ENCODE results near the gene HNRNPCL2. TPM values are rescaled to one million over a fixed set of nuclear protein-coding genes. Genes with fewer than 3 reads are reported as not detected.
"Not testable (repeated sequence)": the region's sequence is repeated elsewhere in the genome, so short reads cannot be mapped to it uniquely, and the experiment has no call there.

Gene HNRNPCL2
- total RNA-seq, result not detected
- long read RNA-seq, result 0 reads

DNA sequence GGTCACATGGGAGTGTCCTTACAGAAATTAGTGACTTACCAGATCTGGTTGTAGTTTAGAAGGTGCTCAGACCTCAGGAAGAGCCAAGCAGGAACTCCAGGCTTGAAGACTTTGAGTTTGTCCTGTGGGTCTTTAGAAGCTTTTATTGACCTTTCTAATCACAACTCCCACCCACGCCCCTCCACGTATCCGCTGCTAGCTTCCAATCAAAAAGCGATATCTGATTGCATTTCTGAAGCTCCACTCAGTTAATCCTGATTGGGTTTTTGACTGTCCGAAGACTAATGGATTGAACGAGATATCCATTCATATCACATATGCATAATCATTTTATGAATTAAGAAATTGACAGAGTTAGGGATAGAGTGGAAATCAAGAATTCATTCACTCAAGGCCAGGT is at the start of gene HNRNPCL2:
HNRNPCL2 (minus strand) TSS at position 101 of the 400 bp plus-strand sequence. CDS start 454 bp downstream, outside the sequence.
- ATAC-seq, result not testable (repeated sequence)

DNA sequence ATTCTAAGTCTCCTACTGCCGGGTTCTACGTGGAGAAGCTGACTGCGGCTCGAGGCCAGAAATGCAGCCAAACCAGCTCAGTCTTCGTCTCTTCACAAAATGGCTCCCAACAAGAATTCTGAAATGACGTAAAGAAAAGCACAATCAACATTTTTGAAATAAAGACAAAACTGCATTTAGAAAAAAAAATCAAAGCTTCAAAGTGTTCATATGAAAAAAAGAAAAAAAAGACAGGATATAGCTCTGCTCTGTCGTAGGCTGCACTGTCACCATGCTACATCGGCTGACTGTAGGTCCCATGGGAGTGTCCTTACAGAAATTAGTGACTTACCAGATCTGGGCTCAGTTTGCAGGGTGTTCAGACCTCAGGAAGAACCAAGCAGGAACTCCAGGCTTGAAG is 48.9 kb upstream of the HNRNPCL2 start, which contains the start of gene HNRNPCL4:
HNRNPCL4 (minus strand) TSS at position 101 of the 400 bp plus-strand sequence. CDS start 164 bp downstream, outside the sequence.
- DNase-seq; H3K27me3 ChIP-seq; H3K4me3 ChIP-seq; intact Hi-C loops (cut with DNase I); H3K36me3 ChIP-seq; ATAC-seq; H3K27ac ChIP-seq; H3K9me3 ChIP-seq; H3K4me1 ChIP-seq: not testable (repeated sequence)
- no CpG with 5 or more reads among the region's 8 CpGs for WGBS (ENCODE audit: insufficient coverage, low coverage, low lambda C conversion rate, missing lambda C conversion rate)

More for the DNA sequence above, at the start of gene HNRNPCL2:
- H3K4me1 ChIP-seq; H3K4me3 ChIP-seq; intact Hi-C loops (cut with DNase I); H3K9me3 ChIP-seq; H3K27ac ChIP-seq; H3K36me3 ChIP-seq; H3K27me3 ChIP-seq; DNase-seq: not testable (repeated sequence)
- WGBS (ENCODE audit: insufficient coverage, low coverage, low lambda C conversion rate, missing lambda C conversion rate), result 84% methylated on average over 6 of the region's 6 CpGs

DNA sequence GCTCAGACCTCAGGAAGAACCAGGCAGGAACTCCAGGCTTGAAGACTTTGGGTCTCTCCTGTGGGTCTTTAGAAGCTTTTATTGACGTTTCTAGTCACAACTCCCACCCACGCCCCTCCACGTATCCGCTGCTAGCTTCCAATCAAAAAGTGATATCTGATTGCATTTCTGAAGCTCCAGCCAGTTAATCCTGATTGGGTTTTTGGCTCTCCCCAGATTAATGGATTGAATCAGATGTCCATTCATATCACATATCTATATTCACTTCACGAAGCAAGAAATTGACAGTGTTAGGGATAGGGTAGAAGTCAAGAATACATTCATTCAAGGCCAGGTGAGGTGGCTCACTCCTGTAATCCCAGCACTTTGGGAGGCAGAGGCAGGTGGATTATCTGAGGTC is 39.3 kb upstream of the HNRNPCL2 start, which contains the start of gene PRAMEF26:
PRAMEF26 (minus strand) TSS at position 101 of the 400 bp plus-strand sequence. CDS start 2,914 bp downstream, outside the sequence.
- WGBS (ENCODE audit: insufficient coverage, low coverage, low lambda C conversion rate, missing lambda C conversion rate), result no CpG with 5 or more reads among the region's 5 CpGs
- DNase-seq; H3K9me3 ChIP-seq; H3K4me3 ChIP-seq; ATAC-seq; H3K27ac ChIP-seq; H3K36me3 ChIP-seq; H3K27me3 ChIP-seq; H3K4me1 ChIP-seq; intact Hi-C loops (cut with DNase I): not testable (repeated sequence)

DNA sequence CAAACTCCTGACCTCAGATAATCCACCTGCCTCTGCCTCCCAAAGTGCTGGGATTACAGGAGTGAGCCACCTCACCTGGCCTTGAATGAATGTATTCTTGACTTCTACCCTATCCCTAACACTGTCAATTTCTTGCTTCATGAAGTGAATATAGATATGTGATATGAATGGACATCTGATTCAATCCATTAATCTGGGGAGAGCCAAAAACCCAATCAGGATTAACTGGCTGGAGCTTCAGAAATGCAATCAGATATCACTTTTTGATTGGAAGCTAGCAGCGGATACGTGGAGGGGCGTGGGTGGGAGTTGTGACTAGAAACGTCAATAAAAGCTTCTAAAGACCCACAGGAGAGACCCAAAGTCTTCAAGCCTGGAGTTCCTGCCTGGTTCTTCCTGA is 46.2 kb downstream of the HNRNPCL2 start, which contains the start of gene PRAMEF25:
PRAMEF25 (plus strand) TSS at position 301 of the 400 bp plus-strand sequence. CDS start 2,920 bp downstream, outside the sequence.
- DNase-seq; intact Hi-C loops (cut with DNase I); H3K27me3 ChIP-seq; H3K36me3 ChIP-seq; H3K4me3 ChIP-seq; H3K27ac ChIP-seq; H3K4me1 ChIP-seq; ATAC-seq; H3K9me3 ChIP-seq: not testable (repeated sequence)
- no CpG with 5 or more reads among the region's 4 CpGs for WGBS (ENCODE audit: insufficient coverage, low coverage, low lambda C conversion rate, missing lambda C conversion rate)

Other genes with a start within 250 kb of the HNRNPCL2 start
- not detected for gene PRAMEF4, start 230.7 kb downstream of the HNRNPCL2 start, total RNA-seq
- 10 to 100 TPM in 1 of 6 experiments, 1 to 10 TPM in 2, under 1 TPM in 1, not detected in 2; 0.26 to 10.9 (median 4.1) TPM for gene PRAMEF10, start 218.6 kb downstream of the HNRNPCL2 start, total RNA-seq
- gene PRAMEF7, start 200.2 kb downstream of the HNRNPCL2 start, total RNA-seq, result under 1 TPM in 1 of 6 experiments, not detected in 5; 0.16 TPM
- gene PRAMEF6, start 169.3 kb downstream of the HNRNPCL2 start, total RNA-seq, result not detected
- not detected for gene PRAMEF27, start 60.3 kb downstream of the HNRNPCL2 start, total RNA-seq
- not detected for gene HNRNPCL3, start 56.1 kb downstream of the HNRNPCL2 start, total RNA-seq
- not detected for gene PRAMEF25, start 46.1 kb downstream of the HNRNPCL2 start, total RNA-seq
- not detected for gene PRAMEF26, start 39.2 kb upstream of the HNRNPCL2 start, total RNA-seq
- not detected for gene HNRNPCL4, start 48.8 kb upstream of the HNRNPCL2 start, total RNA-seq
- gene PRAMEF9, start 55.0 kb upstream of the HNRNPCL2 start, total RNA-seq, result not detected
- gene PRAMEF13, start 84.6 kb upstream of the HNRNPCL2 start, total RNA-seq, result not detected
- gene PRAMEF18, start 109.3 kb upstream of the HNRNPCL2 start, total RNA-seq, result not detected
- gene PRAMEF5, start 137.3 kb upstream of the HNRNPCL2 start, total RNA-seq, result not detected
- under 1 TPM in 1 of 6 experiments, not detected in 5; 0.49 TPM for gene PRAMEF8, start 168.3 kb upstream of the HNRNPCL2 start, total RNA-seq
- 1 to 10 TPM in 2 of 6 experiments, under 1 TPM in 2, not detected in 2; 0.13 to 6.0 (median 1.8) TPM for gene PRAMEF33, start 186.7 kb upstream of the HNRNPCL2 start, total RNA-seq
- gene PRAMEF15, start 198.7 kb upstream of the HNRNPCL2 start, total RNA-seq, result not detected
- not detected for gene PRAMEF14, start 230.3 kb upstream of the HNRNPCL2 start, total RNA-seq

Measured in right lobe of liver (tissue), 6 donors.